GM21390 (cell line): Measurements from ENCODE around the gene SPDYE4.

ENCODE experiments used
- ATAC-seq: cut with Tn5 transposase; IDR thresholded peaks from one replicate; pipeline ENCODE4 v1.9.1; 2021; ENCODE audit not compliant: unreplicated experiment

Gene SPDYE4

GRCh38 chr17:8713878-8714277 lies 44.5 kb downstream of the SPDYE4 start:
- ATAC-seq: no peak

- no peak for ATAC-seq
Observed at GRCh38 chr17:8713315-8713714, 45.0 kb downstream of the SPDYE4 start.

GRCh38 chr17:8712698-8713097 lies 45.6 kb downstream of the SPDYE4 start:
- ATAC-seq: no peak

GRCh38 chr17:8711291-8711690 lies 47.1 kb downstream of the SPDYE4 start:
- no peak for ATAC-seq

- ATAC-seq: no peak
Observed at GRCh38 chr17:8710813-8711212, 47.5 kb downstream of the SPDYE4 start.

- ATAC-seq: no peak
Observed at GRCh38 chr17:8709006-8709405, 49.3 kb downstream of the SPDYE4 start.

- no peak for ATAC-seq
Observed at GRCh38 chr17:8708025-8708461, 50.3 kb downstream of the SPDYE4 start.

GRCh38 chr17:8707332-8708024 lies 50.9 kb downstream of the SPDYE4 start:
- no peak for ATAC-seq

GRCh38 chr17:8706431-8706830 lies 51.9 kb downstream of the SPDYE4 start:
- no peak for ATAC-seq

- no peak for ATAC-seq
Observed at GRCh38 chr17:8705427-8705826, 52.9 kb downstream of the SPDYE4 start.

- ATAC-seq: no peak
Observed at GRCh38 chr17:8703001-8703400, 55.3 kb downstream of the SPDYE4 start.

- ATAC-seq: no peak
Observed at GRCh38 chr17:8701754-8702153, 56.6 kb downstream of the SPDYE4 start.

GRCh38 chr17:8701221-8701620 lies 57.1 kb downstream of the SPDYE4 start:
- ATAC-seq: no peak
